Measurements from ENCODE around the gene BRPF1.

BRPF1 gene

GRCh38 chr3:9730657-9731205 lies 804 bp upstream of the BRPF1 start:
- peak; percentile 85 for DNase-seq

- DNase-seq: no peak
These were observed 675 bp downstream of the BRPF1 start for GRCh38 chr3:9732080-9732739.

- DNase-seq: no peak
These were observed 1.2 kb downstream of the BRPF1 start for GRCh38 chr3:9732740-9733115.

- no peak for DNase-seq
These were observed 5.3 kb downstream of the BRPF1 start for GRCh38 chr3:9736831-9737230.

GRCh38 chr3:9739181-9739580 lies 7.6 kb downstream of the BRPF1 start:
- no peak for DNase-seq

- DNase-seq: no peak
These were observed 11.0 kb downstream of the BRPF1 start for GRCh38 chr3:9742560-9742959.

GRCh38 chr3:9743548-9743947 lies 12.0 kb downstream of the BRPF1 start:
- no peak for DNase-seq

- DNase-seq: no peak
These were observed 12.6 kb downstream of the BRPF1 start for GRCh38 chr3:9744162-9744561.

- DNase-seq: no peak
These were observed 14.0 kb downstream of the BRPF1 start for GRCh38 chr3:9745521-9745920.

- no peak for DNase-seq
These were observed 14.8 kb downstream of the BRPF1 start for GRCh38 chr3:9746330-9746729.

- DNase-seq: no peak
These were observed 15.7 kb downstream of the BRPF1 start for GRCh38 chr3:9747267-9747666.

GRCh38 chr3:9748031-9748430 lies 16.5 kb downstream of the BRPF1 start:
- DNase-seq: no peak

GRCh38 chr3:9749296-9749644 lies 17.7 kb downstream of the BRPF1 start:
- DNase-seq: no peak

GRCh38 chr3:9749645-9750555 lies 18.4 kb downstream of the BRPF1 start, which contains the start of gene OGG1:
Gene OGG1 (plus strand): TSS chr3:9749952. CDS start chr3:9750287, 335 bp downstream.
- DNase-seq: peak; percentile 95

GRCh38 chr3:9750556-9751411 lies 19.2 kb downstream of the BRPF1 start:
- peak; percentile 17 for DNase-seq

GRCh38 chr3:9754678-9755077 lies 23.1 kb downstream of the BRPF1 start:
- DNase-seq: no peak

- no peak for DNase-seq
These were observed 25.9 kb downstream of the BRPF1 start for GRCh38 chr3:9757427-9757826.

GRCh38 chr3:9760779-9761505 lies 29.4 kb downstream of the BRPF1 start:
- DNase-seq: no peak

GRCh38 chr3:9761919-9762318 lies 30.4 kb downstream of the BRPF1 start:
- no peak for DNase-seq

GRCh38 chr3:9762871-9763270 lies 31.3 kb downstream of the BRPF1 start:
- no peak for DNase-seq

GRCh38 chr3:9765865-9766264 lies 34.3 kb downstream of the BRPF1 start:
- DNase-seq: no peak

- no peak for DNase-seq
These were observed 35.9 kb downstream of the BRPF1 start for GRCh38 chr3:9767418-9767817.

Data from right kidney (tissue), 1 donor.